Measurements from ENCODE around the gene PRICKLE2. TPM values are rescaled to one million over a fixed set of nuclear protein-coding genes. Genes with fewer than 3 reads are reported as not detected.

The PRICKLE2 gene
- total RNA-seq, 1 experiment from 2014 or later, result 3.2 TPM

DNA sequence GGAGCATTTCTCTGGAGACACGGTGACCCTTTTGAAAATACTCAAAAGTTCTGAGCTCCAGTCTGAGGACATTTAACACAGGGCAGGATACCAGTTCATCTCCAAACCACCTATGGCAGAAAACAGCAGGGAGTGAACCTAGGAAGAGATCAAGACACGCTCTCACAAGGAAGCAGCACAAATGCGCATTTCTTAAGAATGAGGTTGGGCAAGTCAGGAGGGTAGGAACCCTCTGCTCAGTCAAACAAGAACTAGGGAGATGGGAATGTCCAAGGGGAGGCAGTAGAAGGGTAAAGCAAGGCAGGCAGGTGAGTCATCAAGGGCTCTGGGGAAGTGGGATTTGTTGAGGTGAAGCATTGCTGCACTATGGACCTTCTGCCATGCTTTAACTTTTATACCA, 141.7 kb downstream of the PRICKLE2 start:
- no peak for DNase-seq
- no peak overlapping the region for H2BK120ac ChIP-seq (ENCODE audit: low read depth, low read length, poor library complexity, severe bottlenecking)
- H3K9me3 ChIP-seq (ENCODE audit: control insufficient read depth, low read depth, low read length), result no peaks in the 10 kb centered on the region
- H2BK12ac ChIP-seq (ENCODE audit: insufficient read length, low read depth, low read length), result no peak overlapping the region
- no peaks in the 10 kb centered on the region for H3K23me2 ChIP-seq (ENCODE audit: insufficient read length, low read depth, low read length, poor library complexity, severe bottlenecking)
- H3K4me1 ChIP-seq (ENCODE audit: insufficient read depth, low read length), result peaks cover 15% of the 10 kb centered on the region
- no peaks in the 10 kb centered on the region for H4K20me1 ChIP-seq (ENCODE audit: control insufficient read depth, insufficient read depth, insufficient read length)
- Mint-ChIP-seq H3K4me1 (peaks cover 29 to 33% of the 10 kb centered on the region in 2 experiments), H3K36me3 (ENCODE audit: insufficient read depth in 1 of 3, low read depth in 3 of 3) (peaks cover 0 to 4% (median 0%) of the 10 kb centered on the region in 3 experiments; a peak in 1 of 7 replicates), H3K9me3 (no peaks in the 10 kb centered on the region), H3K27ac (no peak overlapping the region), H3K27me3 (ENCODE audit: low read depth) (no peaks in the 10 kb centered on the region; the same call in 1 of the 2 replicates), H3K4me3 (no peak overlapping the region)
- H3K4ac ChIP-seq (ENCODE audit: low read depth, low read length), result no peak overlapping the region
- no peak overlapping the region for H2BK20ac ChIP-seq (ENCODE audit: low read depth, low read length, poor library complexity, severe bottlenecking)
- H4K91ac ChIP-seq (ENCODE audit: insufficient read length, low read depth, low read length), result no peak overlapping the region
- H2BK5ac ChIP-seq (ENCODE audit: insufficient read length, low read length), result no peak overlapping the region
- H3T11ph ChIP-seq (ENCODE audit: low read length), result no peak overlapping the region
- no peak overlapping the region for H3K9ac ChIP-seq (ENCODE audit: extremely low read depth, insufficient read length, low read length)
- H3K4me2 ChIP-seq (ENCODE audit: insufficient read depth, insufficient read length, low read length), result no peak overlapping the region
- no peaks in the 10 kb centered on the region for H3K79me2 ChIP-seq (ENCODE audit: insufficient read depth, low read length)
- TF ChIP-seq CTCF (conservative IDR thresholded peaks at IDR 0.05), result no peak
- H3K79me1 ChIP-seq (ENCODE audit: insufficient read depth, low read depth, low read length, poor library complexity, severe bottlenecking), result no peaks in the 10 kb centered on the region
- H4K5ac ChIP-seq (ENCODE audit: insufficient read length, low read depth, low read length), result no peak overlapping the region
- no CpG with 5 or more reads among the region's 3 CpGs for WGBS (ENCODE audit: extremely low coverage, insufficient read length, low lambda C conversion rate)
- no peak overlapping the region for H2AFZ ChIP-seq (ENCODE audit: low read length)
- H4K8ac ChIP-seq (replicated peaks; ENCODE audit: insufficient read length, low read depth, low read length), result no peak overlapping the region
- H3K56ac ChIP-seq (ENCODE audit: insufficient read length, low read depth, low read length), result no peak overlapping the region
- H3K23ac ChIP-seq (ENCODE audit: insufficient read length, low read depth, low read length), result no peak overlapping the region
- no peak overlapping the region for H3K27ac ChIP-seq (ENCODE audit: insufficient read length, low read depth, low read length)
- no peak overlapping the region for H3K14ac ChIP-seq (ENCODE audit: insufficient read depth, low read length)
- no peak overlapping the region for H3K18ac ChIP-seq (ENCODE audit: insufficient read length, low read depth, low read length)
- H2AK5ac ChIP-seq (ENCODE audit: insufficient read length, low read length), result no peak overlapping the region
- no peaks in the 10 kb centered on the region for H3K27me3 ChIP-seq (ENCODE audit: insufficient read depth, low read length)
- H2BK15ac ChIP-seq (ENCODE audit: low read depth, low read length), result no peak overlapping the region
